ENCODE measurements around the gene RTN4.
"Not testable (repeated sequence)": the region's sequence is repeated elsewhere in the genome, so short reads cannot be mapped to it uniquely, and the experiment has no call there.

Gene RTN4

DNA sequence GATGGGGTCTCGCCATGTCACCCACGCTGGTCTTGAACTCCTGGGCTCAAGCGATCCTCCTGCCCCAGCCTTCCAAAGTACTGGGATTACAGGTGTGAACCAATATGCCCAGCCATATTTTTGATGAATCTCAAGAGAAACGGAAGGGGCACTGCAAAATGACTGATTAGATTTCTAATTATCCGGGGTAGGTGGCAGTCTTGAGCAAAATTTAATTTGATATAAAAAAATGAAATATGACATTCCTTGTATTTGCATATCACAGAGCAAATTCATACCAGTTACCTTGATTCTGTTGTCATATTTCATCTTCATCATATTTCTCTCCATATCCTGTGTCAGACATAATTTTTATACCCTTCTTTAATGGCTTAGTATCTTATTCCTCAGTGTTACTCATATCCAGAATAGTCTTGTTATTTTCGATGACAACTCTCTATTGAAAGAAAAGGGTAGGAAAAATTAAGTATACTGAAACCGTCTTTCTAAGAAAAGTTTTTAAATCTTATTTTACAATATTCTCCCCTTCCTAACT lies 30.0 kb upstream of the RTN4 start:
- Mint-ChIP-seq H3K27ac (no peak overlapping the region), H3K27me3 (ENCODE audit: low read depth, poor library complexity) (peaks cover 4% of the 10 kb centered on the region), H3K4me3 (no peak overlapping the region), H3K4me1 (no peaks in the 10 kb centered on the region), H3K36me3 (ENCODE audit: low read depth) (no peaks in the 10 kb centered on the region), H3K9me3 (peaks cover 13% of the 10 kb centered on the region)
- DNase-seq: no peak
- TF ChIP-seq, protein P1, sequence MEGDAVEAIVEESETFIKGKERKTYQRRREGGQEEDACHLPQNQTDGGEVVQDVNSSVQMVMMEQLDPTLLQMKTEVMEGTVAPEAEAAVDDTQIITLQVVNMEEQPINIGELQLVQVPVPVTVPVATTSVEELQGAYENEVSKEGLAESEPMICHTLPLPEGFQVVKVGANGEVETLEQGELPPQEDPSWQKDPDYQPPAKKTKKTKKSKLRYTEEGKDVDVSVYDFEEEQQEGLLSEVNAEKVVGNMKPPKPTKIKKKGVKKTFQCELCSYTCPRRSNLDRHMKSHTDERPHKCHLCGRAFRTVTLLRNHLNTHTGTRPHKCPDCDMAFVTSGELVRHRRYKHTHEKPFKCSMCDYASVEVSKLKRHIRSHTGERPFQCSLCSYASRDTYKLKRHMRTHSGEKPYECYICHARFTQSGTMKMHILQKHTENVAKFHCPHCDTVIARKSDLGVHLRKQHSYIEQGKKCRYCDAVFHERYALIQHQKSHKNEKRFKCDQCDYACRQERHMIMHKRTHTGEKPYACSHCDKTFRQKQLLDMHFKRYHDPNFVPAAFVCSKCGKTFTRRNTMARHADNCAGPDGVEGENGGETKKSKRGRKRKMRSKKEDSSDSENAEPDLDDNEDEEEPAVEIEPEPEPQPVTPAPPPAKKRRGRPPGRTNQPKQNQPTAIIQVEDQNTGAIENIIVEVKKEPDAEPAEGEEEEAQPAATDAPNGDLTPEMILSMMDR (IDR thresholded peaks at IDR 0.05): no peak

DNA sequence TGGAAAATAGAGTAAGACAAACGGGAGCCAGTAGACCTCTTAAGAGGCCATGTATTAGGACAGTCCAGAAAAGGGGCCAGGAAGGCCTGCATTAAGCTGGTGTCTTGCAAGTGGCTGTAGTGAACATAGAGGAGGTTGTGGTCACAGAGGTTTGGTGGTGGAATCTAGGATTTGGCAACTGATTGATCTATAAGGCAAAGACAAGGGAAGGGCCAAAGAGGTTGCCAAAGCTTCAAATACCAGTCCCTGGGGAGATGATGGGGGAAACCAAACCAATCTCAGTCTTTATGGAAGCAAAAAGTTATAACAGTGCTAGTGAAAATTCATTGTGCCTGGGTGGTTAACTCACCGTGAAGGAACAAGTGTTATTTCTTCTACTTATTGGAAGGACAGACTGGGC lies 28.7 kb upstream of the RTN4 start:
- Mint-ChIP-seq H3K9me3 (peaks cover 16% of the 10 kb centered on the region), H3K36me3 (ENCODE audit: low read depth) (no peaks in the 10 kb centered on the region), H3K4me3 (no peak overlapping the region), H3K4me1 (no peaks in the 10 kb centered on the region), H3K27ac (peak overlapping the region; percentile 14), H3K27me3 (ENCODE audit: low read depth, poor library complexity) (peaks cover 4% of the 10 kb centered on the region)
- no peak for DNase-seq
- TF ChIP-seq, protein P1 (IDR thresholded peaks at IDR 0.05): no peak

DNA sequence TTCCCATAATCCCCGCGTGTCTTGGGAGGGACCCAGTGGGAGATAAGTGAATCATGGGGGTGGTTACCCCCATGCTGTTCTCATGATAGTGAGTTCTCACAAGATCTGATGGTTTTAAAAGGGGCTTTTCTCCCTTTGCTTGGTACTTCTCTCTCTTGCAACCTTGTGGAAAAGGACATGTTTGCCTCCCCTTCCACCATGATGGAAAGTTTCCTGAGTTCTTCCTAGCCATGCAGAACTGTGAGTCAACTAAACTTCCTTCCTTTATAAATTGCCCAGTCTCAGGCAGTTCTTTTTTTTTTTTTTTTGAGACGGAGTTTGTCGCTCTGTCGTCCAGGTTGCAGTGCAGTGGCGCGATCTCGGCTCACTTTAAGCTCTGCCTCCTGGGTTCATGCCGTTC lies 26.5 kb upstream of the RTN4 start:
- Mint-ChIP-seq H3K36me3 (ENCODE audit: low read depth) (no peaks in the 10 kb centered on the region), H3K27ac (no peak overlapping the region), H3K4me3 (no peak overlapping the region), H3K4me1 (no peaks in the 10 kb centered on the region), H3K27me3 (ENCODE audit: low read depth, poor library complexity) (peaks cover 4% of the 10 kb centered on the region), H3K9me3 (peaks cover 16% of the 10 kb centered on the region)
- TF ChIP-seq, protein P1 (IDR thresholded peaks at IDR 0.05): no peak
- no peak for DNase-seq

DNA sequence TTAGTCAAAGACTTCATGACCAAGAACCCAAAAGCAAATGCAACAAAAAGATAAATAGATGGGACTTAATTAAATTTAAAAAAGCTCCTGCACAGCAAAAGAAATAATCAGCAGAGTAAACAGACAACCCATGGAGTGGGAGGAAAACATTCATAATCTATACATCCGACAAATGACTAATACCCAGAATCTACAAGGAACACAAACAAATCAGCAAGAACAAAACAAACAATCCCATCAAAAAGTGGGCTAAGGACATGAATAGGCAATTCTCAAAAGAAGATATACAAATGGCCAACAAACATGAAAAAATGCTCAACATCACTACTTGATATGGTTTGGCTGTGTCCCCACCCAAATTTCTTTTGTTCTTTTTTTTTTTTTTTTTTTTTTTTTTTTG lies 25.8 kb upstream of the RTN4 start:
- H3K36me3 Mint-ChIP-seq (ENCODE audit: low read depth); H3K4me3 Mint-ChIP-seq; H3K27me3 Mint-ChIP-seq (ENCODE audit: low read depth, poor library complexity); DNase-seq; H3K27ac Mint-ChIP-seq; H3K4me1 Mint-ChIP-seq: not testable (repeated sequence)
- peaks cover 16% of the 10 kb centered on the region for H3K9me3 Mint-ChIP-seq

DNA sequence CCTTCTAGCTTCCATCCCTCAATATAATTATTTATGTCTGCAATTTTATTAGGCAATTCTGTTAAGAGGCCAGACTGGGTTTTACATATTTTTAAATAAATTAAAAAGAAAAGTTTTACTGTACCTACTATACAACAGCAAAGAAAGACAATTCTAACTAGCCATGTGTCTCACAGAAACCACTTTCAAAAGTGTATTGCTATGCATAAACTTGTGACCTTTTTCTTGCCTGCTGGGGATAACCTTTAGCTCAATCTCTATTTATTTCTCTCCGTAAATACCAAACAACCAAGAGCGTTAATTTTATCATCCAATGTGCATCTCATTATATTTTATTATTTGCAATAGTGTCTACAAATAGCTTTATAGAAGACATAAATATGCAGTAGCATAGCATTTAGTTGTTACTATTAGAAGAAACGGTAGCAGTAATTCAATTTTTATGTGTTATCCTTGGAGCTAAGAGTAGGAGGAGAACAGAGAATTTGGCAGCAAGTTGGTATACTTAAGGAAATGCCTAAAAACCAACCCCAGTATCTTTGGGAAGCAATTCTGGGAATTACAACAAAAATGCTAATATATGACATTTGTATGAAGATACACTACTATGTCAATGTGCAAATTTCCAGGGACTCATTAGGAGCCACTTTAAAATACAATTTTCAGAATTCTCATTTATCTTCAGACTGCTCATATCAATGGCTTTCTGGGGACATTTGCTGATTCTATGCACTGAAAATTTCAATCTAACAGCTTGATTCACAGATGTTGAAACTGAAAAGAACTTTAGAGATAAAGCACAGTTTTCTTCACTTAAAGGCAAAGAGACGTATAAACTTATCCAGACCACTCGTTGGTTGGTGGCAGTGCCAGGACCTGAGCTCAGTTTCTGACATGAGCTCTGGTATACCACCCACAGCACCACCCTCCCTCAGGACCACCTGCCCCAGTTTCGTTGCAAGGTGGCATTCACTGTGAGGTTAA lies 23.0 kb upstream of the RTN4 start:
- peaks cover 10% of the 10 kb centered on the region for H3K9me3 Mint-ChIP-seq
- no peak overlapping the region for H3K27ac Mint-ChIP-seq
- H3K27me3 Mint-ChIP-seq (ENCODE audit: low read depth, poor library complexity): peaks cover 10% of the 10 kb centered on the region
- no peaks in the 10 kb centered on the region for H3K36me3 Mint-ChIP-seq (ENCODE audit: low read depth)
- DNase-seq: no peak
- TF ChIP-seq, protein P1 (IDR thresholded peaks at IDR 0.05): no peak
- H3K4me1 Mint-ChIP-seq: no peaks in the 10 kb centered on the region
- no peak overlapping the region for H3K4me3 Mint-ChIP-seq

DNA sequence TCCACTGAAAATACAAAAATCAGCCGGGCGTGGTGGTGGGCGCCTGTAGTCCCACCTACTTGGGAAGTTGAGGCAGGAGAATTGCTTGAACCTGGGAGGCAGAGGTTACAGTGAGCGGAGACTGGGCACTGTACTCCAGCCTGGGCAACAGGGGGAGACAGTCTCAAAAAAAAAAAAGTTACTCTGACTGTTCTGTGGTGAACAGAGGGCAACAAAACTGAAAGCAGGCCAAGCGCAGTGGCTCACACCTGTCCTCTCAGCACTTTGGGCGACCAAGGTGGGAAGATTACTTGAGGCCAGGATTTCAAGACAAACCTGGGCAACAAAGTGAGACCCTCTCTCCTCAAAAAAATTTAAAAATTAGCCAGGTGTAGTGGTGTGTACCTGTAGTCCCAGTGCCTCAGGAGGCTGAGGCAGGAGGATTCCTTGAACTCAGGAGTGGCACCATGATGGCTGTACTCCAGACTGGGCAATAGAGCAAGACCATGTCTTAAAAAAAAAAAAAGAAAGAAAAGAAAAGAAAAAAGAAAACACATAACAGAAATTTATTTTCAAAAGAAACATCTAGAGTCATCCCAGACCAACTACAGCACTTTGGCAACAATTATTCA lies 13.6 kb upstream of the RTN4 start:
- no peaks in the 10 kb centered on the region for H3K4me1 Mint-ChIP-seq
- no peaks in the 10 kb centered on the region for H3K36me3 Mint-ChIP-seq (ENCODE audit: low read depth)
- H3K27ac Mint-ChIP-seq: no peak overlapping the region
- no peaks in the 10 kb centered on the region for H3K9me3 Mint-ChIP-seq
- TF ChIP-seq, protein P1 (IDR thresholded peaks at IDR 0.05): no peak
- DNase-seq: no peak
- H3K4me3 Mint-ChIP-seq: no peak overlapping the region
- peaks cover 2% of the 10 kb centered on the region for H3K27me3 Mint-ChIP-seq (ENCODE audit: low read depth, poor library complexity)
